GM12872 (cell line): ENCODE results near the gene ELAVL2.

Experiments
- CTCF ChIP-seq: IDR thresholded peaks from 3 replicates; pipeline ENCODE4 v1.5.1; 2011; ENCODE audit warnings: low read depth, mild to moderate bottlenecking, low read length, moderate library complexity; ENCODE audit not compliant: insufficient read depth

Gene ELAVL2

DNA sequence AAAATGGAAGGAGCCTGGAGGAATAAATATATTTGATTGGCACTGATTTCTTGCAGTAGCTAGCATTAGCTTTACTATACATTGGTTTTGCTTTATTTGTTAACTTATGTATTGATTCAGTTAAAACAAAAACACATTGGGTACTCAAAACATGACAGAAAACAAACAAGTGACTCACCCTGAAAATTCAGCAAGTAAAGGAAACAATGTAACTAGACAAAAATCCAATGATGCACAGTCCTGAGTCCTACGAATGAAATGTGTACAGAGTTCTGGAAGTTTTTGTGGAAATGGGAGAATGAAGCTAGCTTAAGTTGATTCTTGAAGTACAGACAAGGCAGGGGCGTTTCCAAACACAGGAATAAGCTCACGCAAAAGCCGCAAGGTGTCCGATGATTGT is 175.0 kb downstream of the ELAVL2 start:
- TF ChIP-seq CTCF, result no peak

DNA sequence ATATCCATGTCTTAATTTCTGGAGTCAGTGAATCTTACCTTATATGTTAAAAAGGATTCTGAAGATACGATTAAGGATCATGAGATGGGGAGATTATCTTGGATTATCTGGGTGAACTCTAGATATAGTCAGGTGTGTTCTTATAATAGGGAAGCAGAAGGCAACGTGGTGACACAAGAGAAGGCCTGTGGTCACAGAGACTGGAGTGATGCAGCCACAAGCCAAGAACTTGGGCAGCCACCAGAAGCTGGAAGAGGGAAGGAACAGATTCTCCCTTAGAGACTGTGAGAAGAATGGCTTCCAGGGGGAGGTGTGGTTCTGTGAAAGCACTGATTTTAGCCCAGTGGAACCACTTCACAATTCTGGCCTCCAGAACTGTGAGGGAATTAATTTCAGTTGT is 177.4 kb downstream of the ELAVL2 start:
- TF ChIP-seq CTCF, result no peak

- TF ChIP-seq CTCF, result no peak
These were observed 181.1 kb downstream of the ELAVL2 start for GRCh38 chr9:23644896-23645295.

GRCh38 chr9:23644326-23644725 is 181.7 kb downstream of the ELAVL2 start:
- TF ChIP-seq CTCF, result no peak

GRCh38 chr9:23643656-23644258 is 182.3 kb downstream of the ELAVL2 start:
- no peak for TF ChIP-seq CTCF
